Epithelial cell of esophagus (primary cell): ENCODE measurements around the gene EBF3.

ENCODE experiments used
- DNase-seq: peaks from one replicate; pipeline ENCODE4 v3.0.0; 2010; ENCODE audit warnings: low read depth
- H3K4me3 ChIP-seq: 2 replicates; pipeline ENCODE4 v1.5.1; 2011; ENCODE audit warnings: mild to moderate bottlenecking, low read length, control low read depth
- TF ChIP-seq, protein P1 (sequence below): IDR thresholded peaks from 2 replicates; pipeline ENCODE4 v1.5.1; 2011; ENCODE audit warnings: low read depth, mild to moderate bottlenecking, low read length, control low read depth, inconsistent platforms; ENCODE audit not compliant: insufficient read depth; ENCODE audit errors: missing control alignments

EBF3 gene

DNA sequence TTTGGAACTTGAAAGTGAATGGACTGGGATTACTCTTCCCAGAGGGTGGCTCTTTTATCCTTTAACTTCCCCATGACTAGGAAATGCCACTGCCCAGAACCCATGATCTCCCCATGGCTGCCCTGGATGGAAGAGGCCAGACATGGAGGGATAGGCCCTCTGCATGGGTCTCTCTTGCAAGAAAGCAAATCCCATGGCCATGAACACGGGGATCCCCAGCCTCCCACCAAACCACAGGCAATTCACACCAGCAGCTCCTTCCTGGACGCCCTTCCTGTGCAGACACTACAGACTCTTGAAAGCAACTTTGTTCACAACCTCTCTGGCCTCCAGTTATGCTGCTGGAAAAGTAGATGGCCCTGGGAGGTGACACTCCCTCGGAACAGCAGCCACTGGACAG, 55.0 kb downstream of the EBF3 start:
- H3K4me3 ChIP-seq, result no peak overlapping the region
- TF ChIP-seq, protein P1, sequence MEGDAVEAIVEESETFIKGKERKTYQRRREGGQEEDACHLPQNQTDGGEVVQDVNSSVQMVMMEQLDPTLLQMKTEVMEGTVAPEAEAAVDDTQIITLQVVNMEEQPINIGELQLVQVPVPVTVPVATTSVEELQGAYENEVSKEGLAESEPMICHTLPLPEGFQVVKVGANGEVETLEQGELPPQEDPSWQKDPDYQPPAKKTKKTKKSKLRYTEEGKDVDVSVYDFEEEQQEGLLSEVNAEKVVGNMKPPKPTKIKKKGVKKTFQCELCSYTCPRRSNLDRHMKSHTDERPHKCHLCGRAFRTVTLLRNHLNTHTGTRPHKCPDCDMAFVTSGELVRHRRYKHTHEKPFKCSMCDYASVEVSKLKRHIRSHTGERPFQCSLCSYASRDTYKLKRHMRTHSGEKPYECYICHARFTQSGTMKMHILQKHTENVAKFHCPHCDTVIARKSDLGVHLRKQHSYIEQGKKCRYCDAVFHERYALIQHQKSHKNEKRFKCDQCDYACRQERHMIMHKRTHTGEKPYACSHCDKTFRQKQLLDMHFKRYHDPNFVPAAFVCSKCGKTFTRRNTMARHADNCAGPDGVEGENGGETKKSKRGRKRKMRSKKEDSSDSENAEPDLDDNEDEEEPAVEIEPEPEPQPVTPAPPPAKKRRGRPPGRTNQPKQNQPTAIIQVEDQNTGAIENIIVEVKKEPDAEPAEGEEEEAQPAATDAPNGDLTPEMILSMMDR, result no peak
- no peak for DNase-seq

DNA sequence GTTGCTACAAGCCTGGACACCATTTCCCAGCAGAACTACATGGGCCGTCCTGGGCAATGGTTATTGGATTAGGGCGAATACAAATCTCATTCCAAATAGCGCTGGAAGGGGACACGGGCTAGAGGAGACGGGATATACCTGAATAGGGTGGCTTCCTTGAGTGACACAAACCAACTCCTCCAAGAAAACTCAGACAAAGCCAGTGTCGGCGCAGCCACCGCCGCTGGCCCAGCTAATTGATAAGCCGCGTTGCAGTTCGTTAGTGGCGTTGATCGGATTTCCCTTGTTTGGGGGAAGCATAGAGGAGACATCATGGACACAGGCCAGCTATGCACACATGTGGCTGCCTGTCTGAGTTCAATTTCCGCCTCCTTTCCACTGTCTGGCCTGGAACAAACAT, 55.7 kb downstream of the EBF3 start:
- TF ChIP-seq, protein P1, result no peak

DNA sequence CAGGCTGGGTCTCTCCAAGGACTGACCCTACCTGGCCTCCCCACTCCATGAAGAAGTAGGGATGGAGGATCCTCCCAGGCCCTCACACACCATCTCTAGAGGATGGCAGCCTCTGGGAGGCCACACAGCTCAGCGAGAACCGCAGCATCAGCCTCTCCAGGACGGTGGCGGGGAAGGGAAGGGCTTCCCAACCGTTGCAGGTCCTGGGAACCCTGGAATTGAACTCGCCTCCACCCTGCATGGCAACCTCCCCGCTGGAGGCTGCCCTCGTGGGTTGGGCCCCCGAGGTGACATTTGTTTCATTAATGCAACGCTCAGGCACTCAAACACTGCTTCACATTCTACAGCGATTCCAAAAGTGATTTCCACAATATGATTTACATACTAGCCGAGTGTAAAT, 58.5 kb downstream of the EBF3 start:
- DNase-seq, result no peak
- H3K4me3 ChIP-seq, result no peak overlapping the region
- TF ChIP-seq, protein P1, result no peak

More for the DNA sequence above, 55.7 kb downstream of the EBF3 start:
- no peak for DNase-seq
- H3K4me3 ChIP-seq, result no peak overlapping the region

DNA sequence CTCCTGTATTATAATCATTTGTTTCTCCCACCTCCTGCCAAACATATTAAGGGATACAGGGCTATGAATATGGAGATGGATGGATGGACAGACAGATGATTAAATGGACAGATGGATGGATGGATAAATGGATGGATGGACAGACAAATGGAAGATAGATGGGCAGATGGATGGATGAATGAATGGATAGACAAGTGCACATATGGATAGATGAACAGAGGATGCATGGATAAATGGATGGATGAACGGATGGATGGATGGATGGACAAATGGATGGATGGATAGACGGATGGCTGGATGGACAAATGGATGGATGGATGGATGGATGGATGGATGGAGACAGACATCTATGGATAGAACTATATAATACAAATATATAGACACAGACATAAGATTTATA, 59.8 kb downstream of the EBF3 start:
- no peak for DNase-seq
- no peak overlapping the region for H3K4me3 ChIP-seq
- TF ChIP-seq, protein P1, result no peak

DNA sequence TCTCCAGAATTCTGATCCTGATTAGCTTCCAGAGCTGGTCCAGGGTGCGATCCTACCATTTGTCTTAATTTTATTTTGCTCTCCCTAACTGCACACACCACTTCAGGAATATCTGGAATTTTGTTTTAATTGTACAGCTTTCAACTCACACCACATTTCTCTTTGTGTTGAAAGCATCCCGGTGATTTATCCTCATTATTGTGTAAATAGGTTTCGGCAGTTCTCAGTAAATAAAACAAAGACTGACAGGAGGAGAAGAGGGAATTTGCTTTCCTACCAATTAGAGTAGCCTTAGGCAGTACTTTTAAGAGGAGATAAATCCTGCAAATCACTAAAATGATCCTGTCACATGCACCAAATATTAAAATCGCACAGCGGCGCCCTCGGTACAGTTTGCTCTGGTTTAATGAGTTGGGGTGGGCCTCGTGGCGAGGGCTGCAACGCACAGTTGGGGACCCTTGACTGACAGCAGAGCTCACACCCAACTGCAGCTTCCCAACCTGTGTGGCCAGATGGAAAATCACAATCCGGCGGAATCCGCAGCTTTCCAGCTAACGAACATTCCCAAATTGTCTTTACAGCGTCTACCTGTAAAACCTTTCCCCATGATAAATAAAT, 62.6 kb downstream of the EBF3 start:
- TF ChIP-seq, protein P1, result no peak
- no peak overlapping the region for H3K4me3 ChIP-seq
- DNase-seq, result no peak

DNA sequence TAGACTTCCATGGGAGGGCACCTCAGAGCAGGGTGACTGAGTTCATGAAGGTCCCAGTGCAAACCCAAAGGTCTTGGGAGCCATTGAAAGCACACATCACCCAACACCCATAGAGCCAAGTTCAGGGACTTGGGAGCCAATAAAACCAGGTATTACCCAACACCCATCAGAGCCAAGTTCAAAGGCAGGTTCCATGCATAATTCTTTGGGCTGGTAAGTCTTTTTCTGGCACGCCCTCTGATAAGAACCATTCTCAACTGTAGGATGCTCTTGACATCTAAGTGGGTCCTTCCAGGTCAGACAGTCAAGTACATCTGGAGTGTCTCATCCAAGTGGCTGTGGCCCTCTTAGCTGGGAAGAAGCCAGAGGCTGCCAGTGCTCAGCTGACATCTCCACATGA, 63.2 kb downstream of the EBF3 start:
- H3K4me3 ChIP-seq, result no peak overlapping the region
- DNase-seq, result no peak

More for the DNA sequence above, 63.2 kb downstream of the EBF3 start:
- TF ChIP-seq, protein P1, result no peak
